Measurements from ENCODE around the gene HEXD.
"Not testable (repeated sequence)": the region's sequence is repeated elsewhere in the genome, so short reads cannot be mapped to it uniquely, and the experiment has no call there.

Gene HEXD

DNA sequence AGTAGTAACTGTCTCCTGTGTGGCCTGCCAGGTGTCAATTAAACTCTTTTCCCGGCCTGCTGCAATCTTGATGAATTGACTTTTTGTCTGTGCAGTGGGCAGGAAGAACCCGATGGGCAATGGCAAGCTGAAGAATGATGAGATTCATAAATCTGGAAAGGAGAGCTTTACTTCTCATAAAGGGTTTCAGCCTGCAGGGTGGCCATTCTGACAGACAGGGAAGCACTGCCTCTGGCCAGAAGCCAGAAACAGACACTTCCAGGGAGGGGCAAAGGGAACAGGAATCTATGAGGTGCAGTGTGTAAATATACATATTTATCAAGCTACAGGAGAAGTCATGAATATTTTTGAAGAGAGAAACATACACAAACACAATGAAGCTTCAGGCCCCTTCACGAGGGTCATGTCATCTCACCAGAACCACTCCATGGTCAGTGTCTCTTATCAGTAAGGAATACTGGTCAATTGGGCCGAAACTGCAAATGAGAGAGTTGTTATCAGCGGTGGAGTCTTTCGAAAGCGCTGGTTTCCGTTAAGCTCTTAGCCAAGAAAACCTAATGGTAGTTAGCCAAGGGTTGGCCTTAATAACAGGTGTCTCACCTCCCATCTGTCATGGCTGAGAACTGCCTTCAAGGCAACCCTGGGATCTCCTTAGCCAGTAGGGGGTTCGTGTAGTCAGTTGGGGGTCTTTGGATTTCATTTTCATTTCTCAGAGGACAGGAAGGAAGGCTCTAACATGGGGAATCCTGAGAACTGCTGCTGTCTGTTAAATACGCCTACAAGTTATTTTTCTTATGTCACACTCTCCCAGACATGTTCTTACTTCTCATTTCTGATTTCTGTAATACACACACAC is 39.2 kb downstream of the HEXD start:
- DNase-seq (ENCODE audit: low spot score), result peak; percentile 39
- TF ChIP-seq, protein P1, sequence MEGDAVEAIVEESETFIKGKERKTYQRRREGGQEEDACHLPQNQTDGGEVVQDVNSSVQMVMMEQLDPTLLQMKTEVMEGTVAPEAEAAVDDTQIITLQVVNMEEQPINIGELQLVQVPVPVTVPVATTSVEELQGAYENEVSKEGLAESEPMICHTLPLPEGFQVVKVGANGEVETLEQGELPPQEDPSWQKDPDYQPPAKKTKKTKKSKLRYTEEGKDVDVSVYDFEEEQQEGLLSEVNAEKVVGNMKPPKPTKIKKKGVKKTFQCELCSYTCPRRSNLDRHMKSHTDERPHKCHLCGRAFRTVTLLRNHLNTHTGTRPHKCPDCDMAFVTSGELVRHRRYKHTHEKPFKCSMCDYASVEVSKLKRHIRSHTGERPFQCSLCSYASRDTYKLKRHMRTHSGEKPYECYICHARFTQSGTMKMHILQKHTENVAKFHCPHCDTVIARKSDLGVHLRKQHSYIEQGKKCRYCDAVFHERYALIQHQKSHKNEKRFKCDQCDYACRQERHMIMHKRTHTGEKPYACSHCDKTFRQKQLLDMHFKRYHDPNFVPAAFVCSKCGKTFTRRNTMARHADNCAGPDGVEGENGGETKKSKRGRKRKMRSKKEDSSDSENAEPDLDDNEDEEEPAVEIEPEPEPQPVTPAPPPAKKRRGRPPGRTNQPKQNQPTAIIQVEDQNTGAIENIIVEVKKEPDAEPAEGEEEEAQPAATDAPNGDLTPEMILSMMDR (IDR thresholded peaks at IDR 0.05; ENCODE audit: extremely low read depth, missing control alignments), result no peak

DNA sequence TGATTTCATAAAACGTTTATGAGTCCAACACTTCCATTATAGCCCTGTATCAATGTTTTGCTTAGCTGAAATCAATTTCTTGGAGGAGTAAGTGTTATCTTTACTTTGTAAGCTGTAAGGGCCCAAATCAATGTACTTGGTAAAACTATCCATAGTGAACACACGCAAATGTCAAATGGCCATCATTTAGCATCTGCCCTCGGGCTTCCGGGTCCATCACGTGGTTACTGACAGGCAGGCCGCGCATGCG is 39.7 kb downstream of the HEXD start:
- TF ChIP-seq, protein P1 (IDR thresholded peaks at IDR 0.05; ENCODE audit: extremely low read depth, missing control alignments), result no peak
- DNase-seq (ENCODE audit: low spot score), result peak; percentile 97

DNA sequence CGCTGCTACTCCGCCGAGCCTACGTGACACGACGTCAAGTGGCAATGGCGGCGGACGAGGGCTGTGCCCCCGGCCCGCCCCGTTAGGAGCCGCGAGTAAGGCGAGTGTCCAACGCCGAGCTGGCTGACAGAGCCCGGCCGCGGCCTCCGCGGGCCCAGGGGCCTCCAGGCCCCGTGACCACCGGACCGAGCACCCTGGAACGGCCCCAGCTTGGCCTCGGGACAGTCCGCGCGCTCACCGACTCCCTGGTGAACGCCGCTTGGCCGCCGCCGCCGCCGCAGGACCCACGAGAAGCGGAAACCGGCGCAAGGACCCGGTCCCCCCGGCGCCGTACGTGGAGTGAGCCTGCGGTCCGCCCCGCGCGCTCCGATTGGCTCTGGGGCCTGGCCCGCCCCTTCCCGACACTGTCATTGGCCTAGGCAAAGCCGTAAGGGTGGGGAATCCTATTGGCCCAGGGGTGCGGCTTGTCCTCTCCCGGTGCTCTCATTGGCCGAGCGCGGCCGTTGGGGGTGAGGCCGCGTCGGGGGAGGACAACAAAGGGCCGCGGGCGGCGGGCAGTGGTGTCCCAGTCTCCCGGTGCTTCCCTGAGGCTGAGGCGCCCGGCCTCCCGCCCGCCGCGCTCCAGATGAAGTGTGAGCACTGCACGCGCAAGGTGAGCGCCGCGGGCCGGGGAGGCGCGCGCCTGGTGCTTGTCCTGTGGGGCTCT is 40.2 kb downstream of the HEXD start, which contains the start of gene NARF:
Gene NARF, plus strand, starts transcription at position 563 of the 706 bp plus-strand sequence. Its CDS starts 63 bp downstream, at position 626.
- TF ChIP-seq, protein P1 (IDR thresholded peaks at IDR 0.05; ENCODE audit: extremely low read depth, missing control alignments), result no peak
- DNase-seq (ENCODE audit: low spot score), result peak; percentile 99

DNA sequence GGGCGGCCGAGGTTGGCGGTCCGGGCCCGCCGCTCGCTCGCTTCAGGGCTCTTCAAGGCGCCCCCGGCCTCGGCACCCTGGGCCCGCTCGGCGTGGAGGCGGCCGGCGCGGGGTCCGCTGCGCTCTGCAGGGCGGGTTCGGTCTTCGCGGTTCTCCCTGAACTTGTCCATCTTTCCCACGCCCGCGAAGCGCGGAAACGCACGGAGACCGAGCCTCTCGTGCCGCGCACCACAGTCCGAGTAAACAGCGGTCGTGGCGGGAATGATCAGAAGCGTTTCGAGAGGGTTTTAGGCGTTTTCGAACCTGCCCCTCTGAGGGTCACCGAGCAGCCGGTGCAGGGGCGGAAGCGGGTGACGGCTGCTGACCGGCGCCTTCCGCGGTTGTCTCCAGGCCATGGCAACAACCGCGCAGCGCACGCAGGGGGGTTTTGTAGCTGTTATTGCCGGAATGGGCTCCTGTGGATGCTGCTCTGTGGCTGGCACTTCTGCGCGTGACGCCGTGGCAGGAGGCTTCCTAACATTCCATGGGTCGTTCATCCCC is 40.8 kb downstream of the HEXD start:
- peak; percentile 50 for DNase-seq (ENCODE audit: low spot score)
- TF ChIP-seq, protein P1 (IDR thresholded peaks at IDR 0.05; ENCODE audit: extremely low read depth, missing control alignments), result no peak

DNA sequence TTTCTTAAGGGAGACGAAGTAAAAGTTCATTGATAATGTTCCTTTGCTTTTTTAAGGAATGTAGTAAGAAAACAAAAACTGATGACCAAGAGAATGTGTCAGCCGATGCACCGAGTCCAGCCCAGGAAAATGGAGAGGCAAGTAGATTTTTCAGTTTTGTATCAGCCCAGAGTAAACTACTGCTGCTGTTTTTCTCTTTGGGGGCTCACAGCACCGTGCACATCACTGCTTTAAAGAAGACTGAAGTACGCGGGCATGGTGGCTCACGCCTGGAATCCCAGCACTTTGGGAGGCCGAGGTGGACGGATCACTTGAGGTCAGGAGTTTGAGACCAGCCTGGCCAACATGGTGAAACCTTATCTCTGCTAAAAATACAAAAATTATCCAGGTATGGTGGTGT is 41.8 kb downstream of the HEXD start:
- not testable (repeated sequence) for DNase-seq (ENCODE audit: low spot score)

DNA sequence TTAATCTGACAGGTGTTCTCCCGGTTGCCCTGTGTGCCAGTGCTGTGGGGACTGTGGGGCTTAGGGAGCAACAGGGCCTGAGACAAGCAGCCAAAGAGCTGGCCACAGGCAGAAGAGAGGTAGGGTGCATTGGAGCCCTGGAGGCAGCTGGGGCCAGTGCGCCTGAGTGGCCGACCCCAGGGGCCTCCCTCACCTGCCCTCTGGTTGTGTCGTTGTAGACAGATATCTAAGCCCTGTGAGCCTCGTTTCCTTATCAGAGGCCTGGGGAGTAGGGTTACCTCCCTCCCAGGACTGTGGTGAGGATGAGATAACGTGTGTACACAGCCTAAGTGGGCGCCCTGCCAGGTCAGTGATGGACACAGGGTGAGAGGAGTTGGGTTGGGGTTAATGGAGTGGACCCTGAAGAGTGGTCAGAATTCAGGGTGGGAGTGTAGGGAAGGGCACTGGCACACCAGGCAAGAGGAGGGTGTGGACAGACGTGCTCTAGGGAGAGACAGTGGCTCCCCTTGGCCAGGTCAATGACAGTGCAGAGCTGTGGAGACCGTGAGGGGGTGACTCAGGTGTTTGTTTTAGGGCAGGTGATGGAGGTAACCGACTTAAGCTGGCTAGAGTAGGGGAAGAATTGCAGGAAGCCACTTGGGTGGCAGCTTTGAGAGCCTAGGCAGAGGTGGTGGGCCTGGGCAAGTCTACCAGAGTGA is 43.8 kb downstream of the HEXD start:
- TF ChIP-seq, protein P1 (IDR thresholded peaks at IDR 0.05; ENCODE audit: extremely low read depth, missing control alignments), result no peak
- DNase-seq (ENCODE audit: low spot score), result no peak

DNA sequence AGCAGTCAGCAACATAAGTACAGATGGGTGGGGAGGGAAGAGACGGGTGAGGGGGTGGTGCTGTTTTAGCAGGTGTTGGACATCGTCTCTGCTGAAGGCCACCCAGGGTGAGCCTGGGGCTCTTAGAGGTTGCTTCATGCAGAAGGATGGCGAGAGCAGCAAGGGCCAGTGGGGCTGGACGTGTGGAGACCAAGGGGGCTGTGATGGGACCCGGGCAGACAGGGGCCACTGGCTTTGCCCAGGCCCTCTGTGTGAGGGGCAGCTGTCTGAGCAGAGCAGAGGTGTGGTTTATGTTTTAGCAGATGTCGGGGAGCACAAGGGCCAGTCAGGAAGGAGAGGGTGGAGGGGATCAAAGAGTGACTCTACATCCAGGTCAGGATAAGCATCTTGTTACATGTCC is 45.2 kb downstream of the HEXD start:
- TF ChIP-seq, protein P1 (IDR thresholded peaks at IDR 0.05; ENCODE audit: extremely low read depth, missing control alignments), result no peak
- DNase-seq (ENCODE audit: low spot score), result no peak
